Measurements from ENCODE around the gene SMAP2. TPM values are rescaled to one million over a fixed set of nuclear protein-coding genes. Genes with fewer than 3 reads are reported as not detected.

The SMAP2 gene
- polyA plus RNA-seq, 2 of the 4 experiments (the other 2 are of a cell fraction): 6.4 to 7.7 TPM

DNA sequence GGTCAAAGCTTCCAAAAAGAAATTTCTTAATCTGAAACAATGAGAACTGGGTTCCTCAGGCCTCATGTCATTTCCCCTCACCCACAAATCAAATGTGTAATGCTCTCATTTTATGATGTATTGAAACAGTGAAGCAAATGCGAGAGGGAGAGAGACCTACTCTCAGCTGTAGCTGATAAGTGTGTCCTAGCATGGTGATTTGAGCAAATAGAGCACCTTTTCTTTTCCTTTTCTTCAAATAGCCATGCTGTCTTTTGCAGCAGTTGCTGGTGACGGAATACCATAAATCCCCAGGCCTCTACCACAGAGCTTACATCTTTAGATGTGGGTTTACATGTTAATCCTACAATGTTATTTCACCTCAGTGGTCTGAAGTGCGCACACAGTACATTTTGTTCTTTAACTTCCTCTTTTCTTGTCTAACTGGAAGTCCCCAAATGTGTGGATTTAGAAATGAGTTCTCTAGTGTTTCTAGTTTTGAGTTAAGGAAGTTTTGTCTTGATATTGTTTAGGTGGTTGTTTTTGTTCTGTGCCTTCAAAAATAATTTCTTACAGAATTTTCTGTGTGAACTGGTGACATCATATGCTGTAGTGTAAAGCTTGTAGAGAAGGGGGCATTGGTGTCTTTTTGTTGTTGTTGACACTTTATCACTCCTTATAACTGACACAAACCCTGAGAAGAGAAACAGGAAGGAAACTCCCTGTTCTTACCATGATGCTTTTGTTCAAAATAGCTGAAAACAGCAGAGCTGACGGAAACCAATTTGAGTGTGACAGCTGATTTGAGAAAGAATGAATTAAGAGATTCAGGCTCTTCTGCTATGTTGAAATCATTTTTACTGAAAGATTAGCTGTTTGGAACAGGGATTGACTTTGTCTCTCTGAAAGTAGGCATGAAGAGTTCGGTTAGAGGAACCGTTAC is 12.2 kb downstream of the SMAP2 start:
- H3K4me1 ChIP-seq: peaks cover 17% of the 10 kb centered on the region; the same call in 2 of the 3 replicates
- DNase-seq (ENCODE audit: low read depth in 1 of 2, low spot score in 1 of 2) (no peak), ATAC-seq (no peak), FAIRE-seq (no peak)
- no peak overlapping the region for H3K4me3 ChIP-seq
- 94% methylated on average over 6 of the region's 6 CpGs for WGBS (ENCODE audit: missing lambda C conversion rate)
- H3K9me3 ChIP-seq: no peaks in the 10 kb centered on the region
- H3K27ac ChIP-seq: no peak overlapping the region
- ChIA-PET POLR2A (no interaction called here), CTCF (interaction anchor here (0.6 to 3.3 kb wide), 5 partner anchors 11 to 47 kb away, joined by 3 to 12 read pairs (median 3); no protein-coding TSS in a partner anchor)
- TF ChIP-seq TP53 (CRISPR knock-in tag; IDR thresholded peaks at IDR 0.05) (no peak), RCOR1 (IDR thresholded peaks at IDR 0.05; ENCODE audit: low read depth, low read length) (no peak), ESRRA (IDR thresholded peaks at IDR 0.05; ENCODE audit: borderline replicate concordance, low read length) (no peak), MYC (IDR thresholded peaks at IDR 0.05; ENCODE audit: borderline replicate concordance, low read length) (no peak), TFCP2L1 (CRISPR knock-in tag; IDR thresholded peaks at IDR 0.05) (no peak), MAFK (IDR thresholded peaks at IDR 0.05; ENCODE audit: partially characterized antibody) (no peak), CHD4 (IDR thresholded peaks at IDR 0.05; ENCODE audit: borderline replicate concordance) (no peak), RARB (CRISPR knock-in tag; IDR thresholded peaks at IDR 0.05) (no peak), RNF2 (IDR thresholded peaks at IDR 0.05; ENCODE audit: borderline replicate concordance, low read depth) (no peak)
- TF ChIP-seq, protein P1, sequence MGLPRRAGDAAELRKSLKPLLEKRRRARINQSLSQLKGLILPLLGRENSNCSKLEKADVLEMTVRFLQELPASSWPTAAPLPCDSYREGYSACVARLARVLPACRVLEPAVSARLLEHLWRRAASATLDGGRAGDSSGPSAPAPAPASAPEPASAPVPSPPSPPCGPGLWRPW (IDR thresholded peaks at IDR 0.05): no peak
- TF ChIP-seq, protein P2, sequence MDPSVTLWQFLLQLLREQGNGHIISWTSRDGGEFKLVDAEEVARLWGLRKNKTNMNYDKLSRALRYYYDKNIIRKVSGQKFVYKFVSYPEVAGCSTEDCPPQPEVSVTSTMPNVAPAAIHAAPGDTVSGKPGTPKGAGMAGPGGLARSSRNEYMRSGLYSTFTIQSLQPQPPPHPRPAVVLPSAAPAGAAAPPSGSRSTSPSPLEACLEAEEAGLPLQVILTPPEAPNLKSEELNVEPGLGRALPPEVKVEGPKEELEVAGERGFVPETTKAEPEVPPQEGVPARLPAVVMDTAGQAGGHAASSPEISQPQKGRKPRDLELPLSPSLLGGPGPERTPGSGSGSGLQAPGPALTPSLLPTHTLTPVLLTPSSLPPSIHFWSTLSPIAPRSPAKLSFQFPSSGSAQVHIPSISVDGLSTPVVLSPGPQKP (IDR thresholded peaks at IDR 0.05; ENCODE audit: low read depth, low read length): no peak
- H3K4me2 ChIP-seq: no peak overlapping the region

DNA sequence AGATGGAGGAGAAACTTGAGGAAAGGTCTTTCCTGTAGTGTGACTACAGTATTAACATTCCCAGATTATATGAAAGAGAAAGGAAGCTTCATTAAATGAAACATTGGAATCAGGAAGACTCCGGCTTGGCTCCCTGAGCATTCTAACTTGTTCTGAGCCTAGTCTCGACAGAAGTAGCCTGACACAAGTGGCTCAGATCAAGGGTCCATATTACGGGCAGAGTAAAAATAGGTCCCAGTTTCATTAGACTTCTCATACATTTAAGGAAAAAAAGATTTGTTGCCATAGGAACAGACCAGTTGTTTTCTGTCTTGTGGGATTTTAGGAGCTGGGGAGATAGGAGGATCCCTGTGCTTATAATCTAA is 12.8 kb downstream of the SMAP2 start:
- H3K4me1 ChIP-seq: peaks cover 17% of the 10 kb centered on the region; the same call in 2 of the 3 replicates
- FAIRE-seq: no peak
- CTCF ChIA-PET: interaction anchor here (1.0 kb wide), 1 partner anchor 48 kb away, joined by 3 read pairs; no protein-coding TSS in a partner anchor
- no peak overlapping the region for H3K27ac ChIP-seq
- POLR2A ChIA-PET: no interaction called here
- H3K9me3 ChIP-seq: no peaks in the 10 kb centered on the region
- no peak for TF ChIP-seq HDAC2 (IDR thresholded peaks at IDR 0.05)
- TF ChIP-seq NR3C1 (IDR thresholded peaks at IDR 0.05): no peak
- TF ChIP-seq TFCP2L1 (CRISPR knock-in tag; IDR thresholded peaks at IDR 0.05): no peak
- TF ChIP-seq FOSL2 (IDR thresholded peaks at IDR 0.05): no peak
- no peak for TF ChIP-seq FOSL2 (CRISPR knock-in tag; IDR thresholded peaks at IDR 0.05)
- no peak for TF ChIP-seq SMC3 (IDR thresholded peaks at IDR 0.05)
- TF ChIP-seq EHF (CRISPR knock-in tag; IDR thresholded peaks at IDR 0.05): no peak
- no peak for TF ChIP-seq HEYL (CRISPR knock-in tag; IDR thresholded peaks at IDR 0.05)
- no peak for TF ChIP-seq ZNF302 (CRISPR knock-in tag; IDR thresholded peaks at IDR 0.05)
- no peak for TF ChIP-seq JUN (IDR thresholded peaks at IDR 0.05)
- no peak for ATAC-seq
- no peak overlapping the region for H3K4me3 ChIP-seq
- no peak for DNase-seq (ENCODE audit: low read depth in 1 of 2, low spot score in 1 of 2)
- no peak overlapping the region for H3K4me2 ChIP-seq
- 94% methylated on average over 3 of the region's 3 CpGs for WGBS (ENCODE audit: missing lambda C conversion rate)

DNA sequence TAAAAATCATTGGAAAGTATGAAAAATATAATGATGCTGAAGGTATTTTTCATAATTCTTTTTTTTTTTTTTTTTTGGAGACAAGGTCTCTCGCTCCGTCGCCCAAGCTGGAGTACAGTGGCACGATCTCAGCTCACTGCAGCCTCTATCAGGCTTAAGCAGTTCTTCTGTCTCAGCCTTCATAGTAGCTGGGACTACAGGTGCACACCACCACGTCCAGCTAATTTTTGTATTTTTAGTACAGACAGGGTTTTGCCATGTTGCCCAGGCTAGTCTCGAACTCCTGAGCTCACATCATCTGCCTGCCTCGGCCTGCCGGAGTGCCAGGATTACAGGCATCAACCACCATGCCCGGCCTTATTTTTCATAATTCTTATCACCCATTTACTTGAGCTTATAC is 13.3 kb downstream of the SMAP2 start:
- DNase-seq (ENCODE audit: low read depth in 1 of 2, low spot score in 1 of 2) (no peak), FAIRE-seq (no peak), ATAC-seq (no peak)
- Histone ChIP-seq H3K4me3 (no peak overlapping the region), H3K4me1 (peaks cover 17% of the 10 kb centered on the region; the same call in 2 of the 3 replicates), H3K27ac (no peak overlapping the region), H3K4me2 (no peak overlapping the region), H3K9me3 (no peaks in the 10 kb centered on the region)
- ChIA-PET CTCF (interaction anchor here (1.5 to 1.7 kb wide), 2 partner anchors 18 to 48 kb away, joined by 3 to 4 read pairs; no protein-coding TSS in a partner anchor), POLR2A (no interaction called here)
- WGBS (ENCODE audit: missing lambda C conversion rate): 81% methylated on average over 9 of the region's 9 CpGs
- no peak for TF ChIP-seq HOXA7 (CRISPR knock-in tag; IDR thresholded peaks at IDR 0.05)
- TF ChIP-seq, protein P3, sequence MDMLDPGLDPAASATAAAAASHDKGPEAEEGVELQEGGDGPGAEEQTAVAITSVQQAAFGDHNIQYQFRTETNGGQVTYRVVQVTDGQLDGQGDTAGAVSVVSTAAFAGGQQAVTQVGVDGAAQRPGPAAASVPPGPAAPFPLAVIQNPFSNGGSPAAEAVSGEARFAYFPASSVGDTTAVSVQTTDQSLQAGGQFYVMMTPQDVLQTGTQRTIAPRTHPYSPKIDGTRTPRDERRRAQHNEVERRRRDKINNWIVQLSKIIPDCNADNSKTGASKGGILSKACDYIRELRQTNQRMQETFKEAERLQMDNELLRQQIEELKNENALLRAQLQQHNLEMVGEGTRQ (IDR thresholded peaks at IDR 0.05): no peak
- no peak for TF ChIP-seq JUN (IDR thresholded peaks at IDR 0.05)
- no peak for TF ChIP-seq KDM1A (IDR thresholded peaks at IDR 0.05; ENCODE audit: low read depth)
- no peak for TF ChIP-seq TFCP2L1 (CRISPR knock-in tag; IDR thresholded peaks at IDR 0.05)
- no peak for TF ChIP-seq TP53 (CRISPR knock-in tag; IDR thresholded peaks at IDR 0.05)
- no peak for TF ChIP-seq RAD21 (conservative IDR thresholded peaks at IDR 0.05 in 1 of 2, IDR thresholded peaks at IDR 0.05 in 1 of 2)
- no peak for TF ChIP-seq ZFP36 (IDR thresholded peaks at IDR 0.05; ENCODE audit: borderline replicate concordance, partially characterized antibody)
- no peak for TF ChIP-seq GATA3 (IDR thresholded peaks at IDR 0.05; ENCODE audit: borderline replicate concordance)
- no peak for TF ChIP-seq POLR2AphosphoS2 (conservative IDR thresholded peaks at IDR 0.05; ENCODE audit: low read length)
- TF ChIP-seq SREBF2 (IDR thresholded peaks at IDR 0.05): no peak
- TF ChIP-seq, protein P4, sequence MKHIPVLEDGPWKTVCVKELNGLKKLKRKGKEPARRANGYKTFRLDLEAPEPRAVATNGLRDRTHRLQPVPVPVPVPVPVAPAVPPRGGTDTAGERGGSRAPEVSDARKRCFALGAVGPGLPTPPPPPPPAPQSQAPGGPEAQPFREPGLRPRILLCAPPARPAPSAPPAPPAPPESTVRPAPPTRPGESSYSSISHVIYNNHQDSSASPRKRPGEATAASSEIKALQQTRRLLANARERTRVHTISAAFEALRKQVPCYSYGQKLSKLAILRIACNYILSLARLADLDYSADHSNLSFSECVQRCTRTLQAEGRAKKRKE (CRISPR knock-in tag; IDR thresholded peaks at IDR 0.05; ENCODE audit: low read depth): no peak
- TF ChIP-seq NFE2L2 (conservative IDR thresholded peaks at IDR 0.05; ENCODE audit: low read length): no peak
- no peak for TF ChIP-seq CTCF (IDR thresholded peaks at IDR 0.05)

Data from A549 (cell line).